Endometrial microvascular endothelial cells (primary cell): Measurements from ENCODE around the gene CTSC. TPM values are rescaled to one million over a fixed set of nuclear protein-coding genes. Genes with fewer than 3 reads are reported as not detected.

Source experiments
- in situ Hi-C: cut with HindIII; loops from 2 replicates; pipeline ENCODE4 v1.10.0; 2017; ENCODE audit warnings: low sequenced_read_pairs, low pct_unique_long_range_greater_than_20kb; ENCODE audit errors: inconsistent ontology term
- total RNA-seq: library from RNA; depleted of rRNA; stranded (reverse); fragments of >200 nt; gene quantifications from one replicate; pipeline ENCODE4 v1.2.3, GENCODE V29; 2015; ENCODE audit errors: inconsistent ontology term

The CTSC gene
- total RNA-seq, 1 donor from 2014 or later, result 420 TPM

- in situ Hi-C loops, result no loop called here
These were observed 17.4 kb upstream of the CTSC start for GRCh38 chr11:88354912-88355311.

GRCh38 chr11:88353835-88354496 lies 16.4 kb upstream of the CTSC start:
- in situ Hi-C loops, result no loop called here

- in situ Hi-C loops, result no loop called here
These were observed 15.8 kb upstream of the CTSC start for GRCh38 chr11:88353386-88353785.

GRCh38 chr11:88352139-88352538 lies 14.6 kb upstream of the CTSC start:
- in situ Hi-C loops, result no loop called here

GRCh38 chr11:88348870-88349269 lies 11.3 kb upstream of the CTSC start:
- in situ Hi-C loops, result no loop called here

- in situ Hi-C loops, result no loop called here
These were observed 8.4 kb upstream of the CTSC start for GRCh38 chr11:88345949-88346348.

- in situ Hi-C loops, result no loop called here
These were observed 7.9 kb upstream of the CTSC start for GRCh38 chr11:88345408-88345807.

- in situ Hi-C loops, result no loop called here
These were observed 7.3 kb upstream of the CTSC start for GRCh38 chr11:88344869-88345268.

GRCh38 chr11:88341522-88342251 lies 4.2 kb upstream of the CTSC start:
- in situ Hi-C loops, result no loop called here

- in situ Hi-C loops, result no loop called here
These were observed 2.9 kb upstream of the CTSC start for GRCh38 chr11:88340366-88340935.

GRCh38 chr11:88337987-88338668 lies 592 bp upstream of the CTSC start:
- in situ Hi-C loops, result no loop called here

GRCh38 chr11:88335284-88335683 lies 2.3 kb downstream of the CTSC start:
- in situ Hi-C loops, result no loop called here

GRCh38 chr11:88333862-88334261 lies 3.7 kb downstream of the CTSC start:
- in situ Hi-C loops, result no loop called here

- in situ Hi-C loops, result no loop called here
These were observed 4.7 kb downstream of the CTSC start for GRCh38 chr11:88332851-88333250.

- in situ Hi-C loops, result no loop called here
These were observed 6.6 kb downstream of the CTSC start for GRCh38 chr11:88330826-88331428.

GRCh38 chr11:88329563-88330250 lies 7.8 kb downstream of the CTSC start:
- in situ Hi-C loops, result no loop called here

GRCh38 chr11:88327462-88328143 lies 9.9 kb downstream of the CTSC start:
- in situ Hi-C loops, result no loop called here

GRCh38 chr11:88327061-88327460 lies 10.5 kb downstream of the CTSC start:
- in situ Hi-C loops, result no loop called here
